ENCODE measurements around the gene BEST4. TPM values are rescaled to one million over a fixed set of nuclear protein-coding genes. Genes with fewer than 3 reads are reported as not detected.

BEST4 gene
- total and polyA plus RNA-seq, 2 of the 8 experiments (the other 6 are each of a cell fraction or from before 2014, with no cell fraction given), result 0.76 to 1.4 TPM

GRCh38 chr1:44822131-44822701 lies 34.2 kb upstream of the BEST4 start (continued):
- TF ChIP-seq JUN (IDR thresholded peaks at IDR 0.05; ENCODE audit: low read depth, low read length) (no peak), CBX5 (IDR thresholded peaks at IDR 0.05; ENCODE audit: low read depth, low read length) (no peak), CBX8 (IDR thresholded peaks at IDR 0.05; ENCODE audit: borderline replicate concordance, low read depth, low read length) (no peak), KDM4A (IDR thresholded peaks at IDR 0.05; ENCODE audit: low read depth, low read length, severe bottlenecking) (no peak), NRF1 (IDR thresholded peaks at IDR 0.05; ENCODE audit: low read depth, low read length) (no peak)
